Endothelial cell of umbilical vein (primary cell): ENCODE measurements around the gene FNIP1.

Experiments
- CTCF ChIP-seq, 2 donors: IDR thresholded peaks; 1 replicate in 1 of 2; 2 replicates in 1 of 2; pipeline ENCODE4 v1.5.1; 2011; ENCODE audit warnings: low read length in 2 of 2, mild to moderate bottlenecking in 2 of 2, moderate library complexity in 2 of 2, control low read depth in 1 of 2, inconsistent platforms in 1 of 2, low read depth in 1 of 2; ENCODE audit not compliant: insufficient read depth in 1 of 2; ENCODE audit errors: extremely low read depth in 1 of 2
- POLR2AphosphoS5 ChIP-seq: IDR thresholded peaks from 2 replicates; pipeline ENCODE4 v1.6.1; 2012; ENCODE audit warnings: low read depth, mild to moderate bottlenecking, control low read depth, low read length, moderate library complexity; ENCODE audit not compliant: insufficient read depth

GRCh38 chr5:131654776-131655175, 142.0 kb downstream of the FNIP1 start:
- TF ChIP-seq POLR2AphosphoS5 (no peak), CTCF (IDR thresholded peaks at IDR 0.05; ENCODE audit: extremely low read depth in 1 of 2, insufficient read depth in 1 of 2, low read depth in 1 of 2, low read length in 2 of 2) (no peak)
